Lung microvascular endothelial cell (primary cell): ENCODE results near the gene APBB2. TPM values are rescaled to one million over a fixed set of nuclear protein-coding genes. Genes with fewer than 3 reads are reported as not detected.
"Not testable (repeated sequence)": the region's sequence is repeated elsewhere in the genome, so short reads cannot be mapped to it uniquely, and the experiment has no call there.

Experiments
- DNase-seq, 2 donors: peaks; one replicate each; pipeline versions ENCODE4 v3.0.0 to v3.0.0-alpha.2; 2010; ENCODE audit warnings: low read depth in 2 of 2
- total RNA-seq: library from RNA; depleted of rRNA; stranded (reverse); fragments of >200 nt; gene quantifications from 2 replicates; pipeline ENCODE4 v1.2.1, GENCODE V29; 2014

APBB2 gene
- total RNA-seq, 1 donor from 2014 or later = 18.5 TPM

- no peak for DNase-seq
Measured at GRCh38 chr4:41067369-41067768, 147.0 kb downstream of the APBB2 start.

GRCh38 chr4:41066049-41066448 lies 148.3 kb downstream of the APBB2 start:
- DNase-seq = no peak

DNA sequence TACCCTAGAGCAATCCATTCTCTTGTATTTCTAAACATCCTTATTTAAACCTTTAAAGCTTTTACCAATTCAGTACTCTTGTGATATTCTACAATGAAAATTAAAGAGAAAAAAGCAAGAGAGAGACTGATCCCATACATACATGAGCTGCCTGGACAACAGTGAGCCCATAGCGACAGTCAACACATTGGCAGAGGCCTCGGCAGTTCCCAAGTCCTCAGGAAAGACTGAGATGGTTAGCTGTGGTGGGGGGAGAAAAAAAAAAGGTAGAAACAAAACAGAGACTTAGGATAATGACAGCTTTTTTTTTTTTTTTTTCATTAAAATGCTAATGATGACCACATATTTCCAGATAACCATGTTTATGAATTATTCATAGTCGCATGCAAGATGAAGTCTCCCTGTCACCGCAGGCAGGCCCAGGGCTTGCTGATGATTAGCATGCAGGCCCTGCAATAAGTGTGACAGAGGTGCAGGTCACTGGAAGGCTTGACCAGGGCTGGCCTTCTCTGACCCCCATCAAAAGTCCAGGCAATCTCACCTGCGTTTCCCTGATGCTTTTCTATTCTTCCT lies 148.8 kb downstream of the APBB2 start:
- no peak for DNase-seq

DNA sequence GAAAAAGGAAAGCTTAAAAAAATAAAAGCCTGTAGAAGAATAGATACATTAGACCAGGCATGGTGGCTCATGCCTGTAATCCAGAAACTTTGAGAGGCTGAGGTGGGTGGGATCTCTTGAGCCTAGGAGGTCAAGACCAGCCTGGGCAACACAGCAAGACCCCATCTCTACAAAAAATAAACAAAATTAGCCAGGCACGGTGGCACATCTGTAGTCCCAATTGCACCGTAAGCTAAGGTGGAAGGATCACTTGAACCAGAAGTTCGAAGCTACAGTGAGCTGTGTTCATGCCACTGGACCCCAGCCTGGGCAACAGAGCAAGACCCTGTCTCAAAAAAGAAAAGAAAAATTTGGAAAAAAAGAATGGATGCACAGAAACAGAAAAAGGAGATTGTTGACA lies 149.4 kb downstream of the APBB2 start:
- DNase-seq = no peak

- peak; percentile 26 to 68 for DNase-seq
Measured at GRCh38 chr4:41061482-41062185, 152.7 kb downstream of the APBB2 start.

GRCh38 chr4:41060352-41061334 lies 153.7 kb downstream of the APBB2 start:
- no peak for DNase-seq

GRCh38 chr4:41059411-41059810 lies 154.9 kb downstream of the APBB2 start:
- DNase-seq = not testable (repeated sequence)

DNA sequence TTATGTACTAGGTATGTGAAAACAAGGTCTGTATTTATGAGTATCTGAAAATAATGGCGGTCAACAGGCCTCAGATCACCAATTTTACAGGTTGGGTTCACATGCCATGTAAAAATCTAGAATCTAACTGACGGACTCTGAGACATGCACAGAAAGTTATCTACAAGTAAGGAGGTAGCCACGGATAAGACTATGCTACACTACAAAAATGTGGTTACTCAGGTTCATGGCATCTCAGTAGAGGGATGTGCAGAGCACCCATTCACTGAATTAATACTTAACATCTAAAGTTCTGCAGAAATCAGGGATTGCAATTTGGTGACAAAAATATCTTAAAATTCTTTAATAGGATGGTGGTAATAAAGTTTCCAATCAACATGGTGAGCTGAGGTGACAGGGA lies 155.9 kb downstream of the APBB2 start:
- no peak for DNase-seq

GRCh38 chr4:41057467-41057866 lies 156.9 kb downstream of the APBB2 start:
- DNase-seq = peak in 1 of 2 donors; percentile 12

- DNase-seq = no peak
Measured at GRCh38 chr4:41052287-41052686, 162.1 kb downstream of the APBB2 start.

- DNase-seq = peak in 1 of 2 donors; percentile 57
Measured at GRCh38 chr4:41050880-41051775, 163.2 kb downstream of the APBB2 start.

- no peak for DNase-seq
Measured at GRCh38 chr4:41050116-41050515, 164.2 kb downstream of the APBB2 start.

GRCh38 chr4:41049176-41049575 lies 165.2 kb downstream of the APBB2 start:
- DNase-seq = not testable (repeated sequence)

DNA sequence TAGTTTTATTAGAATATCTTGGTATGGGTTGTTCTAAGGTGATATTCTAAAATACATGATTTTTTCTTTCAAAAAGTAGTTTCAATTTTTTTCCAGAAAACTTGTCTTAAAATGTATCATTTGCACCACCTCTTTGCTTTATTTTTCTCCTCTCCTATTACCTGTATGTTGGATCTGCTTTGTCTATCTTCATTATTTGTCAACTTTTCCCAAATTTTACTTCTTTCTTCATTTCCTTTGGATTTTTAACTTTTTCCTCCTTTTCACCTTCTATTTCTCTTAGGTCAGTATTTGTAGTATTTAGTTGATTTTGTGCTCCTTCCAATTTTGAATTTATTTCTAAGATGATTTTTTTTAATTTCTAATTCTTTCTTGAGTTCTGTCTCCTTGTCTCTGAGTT lies 169.6 kb downstream of the APBB2 start:
- DNase-seq = no peak

DNA sequence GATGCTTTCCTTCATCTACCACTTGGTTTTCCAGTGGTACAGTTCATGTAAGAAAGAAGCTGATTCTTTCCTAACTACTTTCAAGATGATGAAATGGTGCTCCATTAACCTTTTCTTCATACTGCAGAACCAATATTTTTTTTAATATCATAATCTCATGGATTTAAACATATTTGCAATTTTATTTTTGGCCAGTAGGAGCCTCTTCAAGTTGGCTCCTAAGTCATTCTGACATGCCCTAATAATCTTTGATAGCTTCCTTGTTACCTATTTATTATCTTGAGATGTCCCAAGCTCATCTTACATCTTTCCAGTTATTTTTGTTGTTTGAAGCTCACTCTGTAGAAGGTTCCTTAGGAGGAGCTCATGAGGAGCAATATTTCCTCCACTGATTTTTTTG lies 170.2 kb downstream of the APBB2 start:
- DNase-seq = no peak

GRCh38 chr4:41043465-41043864 lies 170.9 kb downstream of the APBB2 start:
- DNase-seq = no peak

DNA sequence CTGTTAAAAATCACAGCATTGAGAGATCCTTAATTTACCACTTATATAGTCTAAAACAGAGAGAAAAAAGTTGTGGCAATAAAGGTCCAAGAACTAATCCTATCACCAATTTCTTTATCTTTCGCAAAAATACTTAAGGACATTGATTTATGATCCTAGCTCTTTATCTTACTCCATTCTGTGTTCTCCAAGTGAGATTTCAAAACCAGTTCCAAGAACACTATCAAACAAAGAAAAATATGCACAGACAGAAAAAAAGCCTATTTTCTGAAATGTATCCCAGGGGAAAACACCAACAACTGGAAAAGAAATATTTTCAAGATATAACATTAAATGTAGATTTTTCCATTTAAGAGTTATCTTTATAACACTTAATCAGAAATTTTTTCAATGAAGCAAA lies 172.8 kb downstream of the APBB2 start:
- no peak for DNase-seq

DNA sequence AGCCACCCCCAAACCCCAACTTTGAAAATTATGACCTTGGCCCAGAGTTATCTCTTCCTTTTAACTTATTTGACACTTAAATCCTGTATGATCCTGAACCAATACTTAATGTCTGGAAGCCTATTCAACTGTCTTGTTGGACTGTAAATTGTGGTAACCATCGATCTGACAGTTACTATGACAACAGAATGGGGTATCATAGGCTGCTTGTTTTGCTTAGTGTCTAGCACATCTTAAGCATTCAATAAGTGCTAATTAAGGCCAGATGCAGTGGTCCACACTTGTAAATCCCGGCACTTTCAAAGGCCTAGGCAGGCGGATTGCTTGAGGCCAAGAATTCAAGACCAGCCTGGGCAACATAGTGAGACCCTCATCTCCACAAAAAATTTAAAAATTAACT lies 175.0 kb downstream of the APBB2 start:
- no peak for DNase-seq

DNA sequence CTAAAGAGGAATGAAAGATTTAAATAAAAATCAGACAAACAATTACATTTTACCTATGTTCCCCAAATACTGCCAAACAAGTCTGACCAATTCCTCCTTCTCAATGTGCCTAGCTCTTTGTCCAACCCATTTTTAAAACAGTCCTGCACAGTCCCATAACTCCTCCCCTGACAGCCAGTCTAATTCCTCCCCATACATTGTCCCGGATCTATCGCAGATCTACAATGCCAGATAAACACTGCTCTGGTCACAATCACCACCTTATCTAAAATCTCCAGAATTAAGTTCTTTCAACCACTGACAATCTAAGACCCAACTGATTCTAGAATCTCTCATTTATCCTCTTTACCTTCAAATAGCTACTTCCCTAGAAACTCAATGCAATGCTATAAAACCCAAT lies 176.0 kb downstream of the APBB2 start:
- no peak for DNase-seq

GRCh38 chr4:41029098-41029497 lies 185.2 kb downstream of the APBB2 start:
- peak in 1 of 2 donors; percentile 21 for DNase-seq

DNA sequence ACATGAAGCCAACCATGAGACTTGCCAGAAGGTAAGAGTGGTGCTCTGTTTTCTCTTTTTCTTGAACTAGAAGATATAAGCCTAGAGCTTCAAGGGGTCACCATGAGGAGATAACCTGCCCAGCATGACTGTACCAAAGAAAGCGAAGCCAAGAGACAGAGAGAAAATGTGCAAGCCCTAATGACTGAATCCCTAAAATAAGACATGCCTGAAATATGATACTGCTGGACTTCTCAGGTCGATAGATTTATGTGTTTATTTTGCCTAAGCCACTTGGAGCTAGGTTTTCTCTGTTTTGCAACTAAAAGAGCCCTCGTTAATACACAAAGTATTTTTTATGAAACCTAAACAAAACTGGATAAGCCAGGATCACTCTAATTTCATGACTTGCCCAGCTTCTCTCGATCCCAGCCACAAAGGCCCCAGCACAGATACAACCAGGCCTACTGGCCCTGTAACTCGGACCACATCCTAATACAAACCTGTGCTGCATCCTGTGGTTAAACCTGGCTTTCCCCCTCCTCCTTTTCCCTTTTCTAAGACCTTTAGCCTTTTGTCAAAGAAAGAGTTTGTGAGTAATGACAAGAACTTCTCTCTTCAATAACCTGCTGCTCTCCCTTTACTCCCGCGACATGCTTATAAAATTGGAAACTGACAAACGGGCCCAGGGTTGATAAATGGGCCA lies 185.8 kb downstream of the APBB2 start:
- DNase-seq = peak in 1 of 2 donors; percentile 16
